ENCODE results near the gene CHAT.

The CHAT gene

DNA sequence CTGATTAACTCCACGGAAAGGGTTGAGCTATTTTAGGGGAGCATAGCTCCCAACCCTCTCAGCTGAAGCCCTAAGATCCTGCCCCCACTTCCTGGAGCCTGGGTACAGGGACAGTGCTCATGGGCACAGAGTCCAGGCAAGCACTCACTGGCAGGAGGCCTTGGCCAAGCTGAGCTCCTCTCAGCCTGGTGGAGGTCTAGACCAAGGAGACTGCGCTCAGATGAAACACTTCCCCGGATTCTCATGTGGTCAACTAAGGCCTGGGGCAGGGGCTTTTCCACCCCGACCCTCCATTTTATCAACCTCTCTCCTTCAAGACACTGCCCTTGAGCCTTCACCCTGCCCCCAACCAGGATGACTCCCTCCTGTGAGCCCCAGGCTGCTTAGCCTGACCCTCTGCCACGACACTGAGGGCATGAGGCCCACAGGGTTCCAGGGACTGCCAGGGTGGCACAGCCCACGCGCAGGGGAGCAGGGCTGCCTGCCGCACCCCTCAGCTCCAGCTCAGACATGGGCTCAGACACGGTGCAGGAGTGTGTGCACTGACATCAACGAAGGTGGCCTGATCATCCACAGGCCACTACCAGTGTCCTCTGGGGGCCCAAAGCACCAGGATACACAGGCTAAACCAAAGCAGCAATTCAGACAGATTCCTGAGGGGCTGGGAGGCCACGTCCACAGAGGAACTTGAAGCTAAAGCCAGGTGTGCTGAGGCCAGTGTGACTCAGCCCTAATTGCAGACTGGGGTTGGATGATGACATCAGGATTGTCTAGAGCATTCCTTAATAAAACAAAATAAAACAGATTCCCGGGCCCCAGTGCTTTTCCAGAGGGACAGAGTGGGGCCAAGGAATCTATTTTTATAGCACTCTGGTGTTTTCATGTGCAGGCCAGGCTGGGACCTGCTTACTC lies 18.8 kb downstream of the CHAT start:
- DNase-seq, result no peak

DNA sequence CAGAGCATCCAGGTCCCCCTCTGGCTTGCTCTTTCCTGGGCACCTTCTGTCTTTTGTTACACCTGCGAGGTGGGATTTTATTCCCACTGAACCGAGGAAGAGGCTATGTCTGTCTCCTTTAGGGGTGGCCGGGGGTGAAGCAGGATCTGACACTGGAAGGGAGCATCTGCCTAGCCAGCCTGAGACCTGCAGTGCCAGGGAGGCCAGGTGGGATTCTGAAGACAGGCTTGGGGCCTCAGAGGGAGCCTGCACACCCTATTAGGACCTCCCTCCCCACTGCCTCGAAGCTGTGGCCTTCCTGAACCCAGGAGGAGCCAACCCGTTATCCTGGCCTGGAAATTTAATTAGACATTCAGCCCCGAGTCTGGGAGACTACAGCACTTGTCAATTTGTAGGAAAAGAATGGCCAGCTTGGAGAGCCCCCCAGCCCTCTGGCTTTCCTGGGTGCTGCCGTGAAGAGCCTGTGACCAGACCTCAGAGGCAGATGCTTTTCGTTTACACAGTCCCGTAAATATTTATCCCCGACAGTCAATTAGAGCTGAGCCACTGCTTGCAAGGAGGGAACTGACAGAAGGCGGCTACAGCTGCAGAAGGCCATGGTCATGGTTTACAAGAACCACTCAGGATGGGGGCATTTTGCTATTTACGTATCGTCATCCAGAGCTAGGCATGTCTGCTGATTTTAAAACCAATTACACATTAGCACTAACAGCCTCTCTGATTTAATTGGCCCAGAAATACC lies 19.7 kb downstream of the CHAT start:
- no peak for DNase-seq

DNA sequence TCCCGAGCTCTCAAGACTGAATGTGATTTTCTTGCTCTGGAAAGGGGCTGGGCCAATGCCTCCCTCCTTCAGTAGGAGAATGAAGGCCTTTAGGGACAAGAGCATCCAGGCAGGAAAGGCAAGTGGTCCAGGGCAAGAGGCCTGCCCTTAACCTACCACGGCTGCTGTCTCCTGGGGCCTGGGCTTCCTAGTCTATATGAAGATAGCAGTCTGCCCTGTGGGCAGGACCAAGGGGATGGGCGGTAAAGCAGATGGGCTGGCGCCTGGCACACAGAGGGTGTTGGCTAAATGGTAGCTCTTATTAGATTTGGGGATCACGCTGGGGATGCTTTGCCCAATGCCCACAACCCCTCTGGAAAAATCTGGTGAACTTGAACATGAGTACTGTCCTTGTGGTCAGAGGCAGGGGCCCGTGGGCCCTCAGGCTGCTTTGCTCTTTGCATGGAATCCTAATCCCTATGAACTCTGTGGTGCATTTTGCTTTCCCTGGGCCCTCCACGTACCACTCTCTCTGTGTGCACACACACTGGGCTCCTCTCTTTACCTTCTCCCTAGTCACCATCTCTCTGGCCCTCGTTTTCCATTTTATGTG lies 20.3 kb downstream of the CHAT start:
- no peak for DNase-seq

- DNase-seq, result no peak
Observed at GRCh38 chr10:49642311-49642710, 28.5 kb downstream of the CHAT start.

DNA sequence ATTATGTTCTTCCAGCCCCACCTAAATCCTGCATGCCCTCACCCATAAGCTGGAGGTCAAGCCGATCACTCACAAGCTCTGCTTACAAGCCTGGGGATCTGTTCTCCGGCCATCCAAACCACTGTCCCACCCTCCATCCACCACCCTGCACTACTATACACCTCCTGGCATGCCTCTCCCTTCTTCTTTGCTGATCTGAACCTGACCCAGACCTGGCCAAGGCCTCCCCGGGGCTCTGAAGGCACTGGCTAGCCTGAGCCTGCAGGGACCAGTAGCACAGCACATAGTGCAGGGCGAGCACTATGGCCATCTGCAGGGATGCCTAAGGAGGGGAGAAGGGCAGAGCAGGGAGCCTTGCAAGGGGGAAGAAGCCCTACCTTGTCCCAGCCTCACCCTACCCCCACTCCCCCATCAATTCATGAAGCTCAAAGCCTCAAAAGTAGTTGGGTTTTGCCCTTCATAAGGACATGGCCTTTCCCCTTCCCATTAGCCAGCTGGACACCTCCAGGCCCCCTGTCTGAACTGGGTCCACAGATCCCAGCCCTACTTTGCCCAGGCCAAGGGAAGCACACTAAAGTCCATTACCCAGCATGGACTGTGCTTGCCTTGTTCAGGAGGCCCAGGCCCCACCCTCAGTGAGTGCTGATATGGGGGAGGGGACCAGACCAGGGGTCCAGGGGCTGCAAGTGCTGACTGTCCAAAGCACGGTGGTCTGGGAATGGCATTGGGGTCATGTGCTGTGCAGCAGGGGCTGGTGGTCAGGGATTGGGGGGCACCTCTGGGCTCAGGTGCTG lies 29.6 kb downstream of the CHAT start:
- no peak for DNase-seq

- no peak for DNase-seq
Observed at GRCh38 chr10:49644035-49644646, 30.3 kb downstream of the CHAT start.

DNA sequence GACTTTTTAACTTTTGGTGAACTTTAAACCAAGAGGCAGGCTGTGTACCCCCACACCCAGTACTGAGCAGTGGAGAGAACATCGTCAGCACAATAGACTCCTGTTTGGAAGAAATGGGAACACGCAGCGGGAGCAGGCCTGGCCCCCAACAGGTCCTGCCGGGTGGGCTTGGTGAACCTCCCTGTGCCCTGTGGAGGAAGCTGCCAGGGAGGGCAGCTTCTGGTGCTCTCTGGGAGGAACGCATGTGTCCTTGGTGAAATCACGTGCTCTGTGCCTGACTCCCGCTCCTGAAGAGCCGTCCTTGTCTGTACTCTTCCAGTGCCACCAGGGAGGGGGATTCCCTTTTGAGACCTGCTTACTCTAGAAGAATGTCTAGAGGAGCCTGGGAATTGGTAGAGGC lies 31.6 kb downstream of the CHAT start:
- no peak for DNase-seq

DNA sequence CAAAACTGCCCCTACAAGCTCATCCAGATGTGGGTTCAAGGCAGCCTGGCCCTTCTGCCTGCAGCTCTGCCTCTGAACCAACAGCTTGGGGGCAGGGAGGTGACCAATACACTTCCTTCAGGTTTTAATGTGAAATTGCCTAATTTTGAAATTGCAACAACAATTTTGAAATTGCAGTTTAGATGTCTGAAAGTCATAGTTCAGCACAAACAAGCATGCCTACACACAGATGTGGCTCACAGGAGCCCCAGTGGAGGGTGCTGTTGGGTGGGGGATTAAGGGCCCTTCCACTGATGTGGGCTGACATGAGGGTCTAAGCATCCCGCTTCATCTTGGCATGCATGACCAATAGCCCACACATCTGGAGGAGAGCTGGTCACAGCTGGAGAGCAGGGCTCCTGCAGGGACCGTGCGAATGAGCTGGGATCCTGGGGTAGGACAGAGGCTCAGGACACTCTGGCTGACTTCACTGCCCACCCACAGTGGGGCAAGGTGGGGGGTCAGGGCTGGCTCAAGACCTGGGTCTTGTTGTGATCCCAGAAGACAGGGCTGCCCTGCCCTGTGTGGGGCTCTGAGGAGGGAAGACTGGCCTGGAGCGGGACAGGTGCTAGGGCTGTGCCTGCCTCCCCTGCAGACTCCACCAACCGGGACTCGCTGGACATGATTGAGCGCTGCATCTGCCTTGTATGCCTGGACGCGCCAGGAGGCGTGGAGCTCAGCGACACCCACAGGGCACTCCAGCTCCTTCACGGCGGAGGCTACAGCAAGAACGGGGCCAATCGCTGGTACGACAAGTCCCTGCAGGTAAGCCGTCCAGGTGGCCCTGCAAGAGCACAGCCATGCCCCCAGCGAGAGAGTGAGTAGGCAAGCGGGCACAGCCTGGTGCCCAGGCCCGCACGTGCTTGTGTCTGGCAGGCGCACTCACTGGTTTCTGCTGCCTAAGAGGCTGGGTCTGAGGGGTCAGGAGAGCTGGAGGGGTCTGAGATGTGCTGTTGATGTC lies 32.3 kb downstream of the CHAT start:
- no peak for DNase-seq

DNA sequence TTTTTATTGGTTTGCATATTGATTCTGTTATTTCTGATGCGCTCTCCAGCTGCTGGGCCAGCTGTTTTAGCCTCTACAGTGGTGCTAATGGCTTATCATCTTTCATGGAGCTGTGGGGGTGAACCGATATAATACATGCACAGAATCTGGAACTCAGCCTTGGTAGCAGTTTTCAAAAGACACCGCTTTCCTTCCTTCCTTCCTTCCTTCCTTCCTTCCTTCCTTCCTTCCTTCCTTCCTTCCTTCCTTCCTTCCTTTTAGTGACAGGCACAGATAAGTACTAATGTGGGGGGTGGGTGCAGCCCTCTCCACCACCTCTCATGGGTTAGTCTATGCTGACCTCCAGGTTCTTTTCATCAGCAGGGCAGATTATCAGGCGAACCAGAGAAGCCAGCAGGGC lies 33.7 kb downstream of the CHAT start:
- no peak for DNase-seq

DNA sequence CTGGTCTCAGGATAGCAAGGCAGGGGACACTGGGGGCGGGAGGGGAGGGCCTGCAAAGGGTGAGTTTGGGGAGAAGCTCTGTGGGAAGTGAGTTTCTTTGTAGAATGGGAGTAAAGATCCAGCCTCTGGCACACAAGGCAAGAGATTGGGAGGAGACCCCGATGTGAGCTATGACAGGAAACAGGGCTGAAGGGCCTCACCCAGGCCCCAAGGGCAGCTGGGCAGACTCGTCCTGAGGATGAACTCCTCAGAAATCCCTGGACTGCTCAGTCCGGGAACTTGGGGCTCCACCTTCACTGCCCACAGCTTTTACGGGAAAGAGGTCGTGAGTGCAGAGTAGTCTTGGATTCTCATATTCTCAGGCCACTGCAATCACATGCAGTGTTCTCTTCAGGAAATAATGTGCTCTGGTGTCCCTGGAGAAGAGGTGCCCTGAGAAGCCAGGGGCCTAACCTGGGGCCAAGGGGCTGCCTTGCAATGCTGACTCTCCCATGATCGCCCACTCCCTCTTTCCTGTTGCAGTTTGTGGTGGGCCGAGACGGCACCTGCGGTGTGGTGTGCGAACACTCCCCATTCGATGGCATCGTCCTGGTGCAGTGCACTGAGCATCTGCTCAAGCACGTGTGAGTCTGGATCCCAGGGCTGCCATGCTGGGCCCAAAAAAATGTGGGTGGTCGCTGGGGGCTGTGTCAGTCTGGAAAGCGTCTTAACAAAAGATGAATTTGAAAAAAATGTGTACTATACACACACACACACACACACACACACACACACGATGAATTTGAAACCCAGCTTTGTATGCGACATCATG lies 34.4 kb downstream of the CHAT start:
- DNase-seq, result no peak

DNA sequence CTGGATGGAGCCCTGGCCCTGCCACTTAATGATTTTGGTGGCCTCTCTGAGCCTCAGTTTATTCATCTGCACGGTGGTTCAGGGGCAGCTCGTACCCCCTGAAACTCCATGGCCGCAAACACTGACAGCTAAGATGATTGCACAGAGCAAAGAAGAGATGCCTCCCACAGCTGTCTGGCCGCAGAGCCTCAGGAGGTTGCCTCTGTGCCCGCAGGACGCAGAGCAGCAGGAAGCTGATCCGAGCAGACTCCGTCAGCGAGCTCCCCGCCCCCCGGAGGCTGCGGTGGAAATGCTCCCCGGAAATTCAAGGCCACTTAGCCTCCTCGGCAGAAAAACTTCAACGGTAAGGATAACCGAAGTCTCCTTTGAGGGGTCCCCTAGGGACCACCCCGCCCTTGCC lies 35.5 kb downstream of the CHAT start:
- peak; percentile 18 for DNase-seq

DNA sequence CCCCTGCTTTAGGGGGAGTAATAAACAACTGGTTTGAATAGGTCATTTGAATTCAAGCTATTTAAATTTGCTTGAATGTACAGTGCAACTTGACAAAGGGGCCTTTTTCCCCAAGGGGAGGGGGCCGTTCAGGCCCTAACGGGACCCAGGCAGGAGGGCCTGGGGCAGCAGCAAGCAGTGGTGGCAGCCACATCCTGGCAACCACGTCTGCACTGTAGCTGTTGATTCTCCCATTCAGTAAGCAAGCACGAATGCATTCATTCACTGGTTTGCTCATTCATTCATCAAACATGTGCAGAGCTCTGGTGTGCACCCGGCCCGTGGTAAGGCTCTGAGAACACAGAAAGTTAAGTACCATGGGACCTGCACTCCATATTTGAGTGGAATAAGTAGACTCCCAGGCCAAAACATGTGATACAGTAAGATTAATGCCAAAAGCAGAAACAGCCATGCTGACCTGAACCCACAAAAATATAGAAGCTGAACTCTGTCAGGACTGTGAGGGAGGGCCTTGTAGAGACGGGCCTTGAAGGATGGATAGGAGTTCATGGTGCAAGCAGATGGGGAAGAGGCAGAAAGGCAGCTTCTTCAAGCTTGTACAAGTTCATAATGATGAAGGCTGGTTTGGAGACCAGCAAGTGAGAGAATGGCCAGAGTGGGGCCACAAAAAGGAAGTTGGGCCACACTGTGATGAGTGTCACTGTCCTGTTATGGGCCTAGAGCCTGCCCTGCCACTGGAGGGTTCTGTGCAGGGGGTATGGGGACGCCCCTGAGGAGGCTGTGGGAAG lies 36.3 kb downstream of the CHAT start:
- no peak for DNase-seq

DNA sequence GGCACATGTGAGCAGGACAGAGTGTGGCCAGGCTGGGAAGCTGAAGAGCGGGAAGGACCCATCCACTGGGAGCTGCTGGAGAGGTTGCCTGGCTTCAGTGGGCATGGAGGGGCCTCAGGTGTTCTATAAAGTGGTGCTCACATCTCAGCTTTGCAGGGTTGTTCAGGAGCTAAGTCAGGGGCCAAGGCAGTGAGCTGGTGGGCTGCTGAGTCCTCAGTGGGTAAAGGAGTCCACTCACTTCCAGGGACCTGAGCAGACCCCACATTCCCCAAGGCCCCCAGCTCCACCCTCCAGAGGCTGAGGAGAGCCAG lies 36.8 kb downstream of the CHAT start:
- no peak for DNase-seq

DNA sequence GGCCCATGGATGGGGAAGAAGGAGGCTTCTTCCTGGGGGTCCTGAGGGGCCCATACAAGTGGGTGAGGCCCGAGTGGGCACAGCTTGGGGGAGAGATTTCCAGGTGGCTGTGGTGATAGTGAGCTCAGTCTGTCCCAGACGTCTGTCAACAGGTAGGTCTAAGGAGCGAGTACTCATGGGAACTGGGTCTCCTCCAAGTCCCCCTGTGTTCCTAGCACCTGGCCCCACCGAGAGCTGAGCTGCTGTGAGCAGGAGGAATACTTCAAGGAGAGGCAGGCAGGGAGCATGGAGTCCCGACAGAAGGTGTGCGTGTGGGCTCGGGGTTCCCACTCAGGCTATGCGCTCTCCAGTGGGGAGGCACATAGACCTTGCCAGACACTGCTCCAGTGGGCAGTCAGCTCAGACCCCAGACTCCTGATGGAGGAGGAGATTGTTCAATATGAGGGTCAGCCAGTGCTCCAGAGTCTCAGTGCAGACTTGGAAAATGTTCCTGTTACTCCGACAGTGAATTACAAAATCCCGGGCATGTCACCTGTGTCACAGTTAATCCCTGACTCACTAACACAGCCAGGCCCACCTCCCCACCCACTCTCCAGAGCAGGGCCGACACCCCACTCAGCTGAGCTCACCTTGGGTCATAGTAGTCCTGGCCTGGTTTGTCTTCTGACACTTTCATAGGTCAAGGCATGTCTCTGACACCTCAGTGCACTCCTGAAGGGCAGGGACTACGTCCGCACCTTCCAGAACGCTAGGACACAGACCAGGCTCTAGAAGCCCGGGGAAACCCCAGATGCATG lies 37.4 kb downstream of the CHAT start:
- DNase-seq, result no peak

DNA sequence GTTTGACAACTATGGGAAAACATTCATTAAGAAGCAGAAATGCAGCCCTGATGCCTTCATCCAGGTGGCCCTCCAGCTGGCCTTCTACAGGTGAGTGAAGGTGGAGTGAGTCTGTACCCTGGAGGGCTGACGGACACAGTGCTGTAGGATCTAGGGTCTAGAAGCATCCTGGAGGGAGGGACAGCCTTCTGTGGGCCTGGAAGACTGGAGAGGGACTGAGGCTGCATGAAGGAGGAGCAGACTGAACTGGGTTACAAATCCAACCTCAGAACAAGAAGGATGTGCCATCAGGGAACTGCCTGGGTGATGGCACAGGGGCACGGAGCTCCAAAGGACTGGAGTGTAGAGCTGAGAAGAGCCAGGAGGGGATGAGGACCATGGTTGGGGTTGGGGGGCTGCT lies 38.1 kb downstream of the CHAT start:
- DNase-seq, result no peak

DNA sequence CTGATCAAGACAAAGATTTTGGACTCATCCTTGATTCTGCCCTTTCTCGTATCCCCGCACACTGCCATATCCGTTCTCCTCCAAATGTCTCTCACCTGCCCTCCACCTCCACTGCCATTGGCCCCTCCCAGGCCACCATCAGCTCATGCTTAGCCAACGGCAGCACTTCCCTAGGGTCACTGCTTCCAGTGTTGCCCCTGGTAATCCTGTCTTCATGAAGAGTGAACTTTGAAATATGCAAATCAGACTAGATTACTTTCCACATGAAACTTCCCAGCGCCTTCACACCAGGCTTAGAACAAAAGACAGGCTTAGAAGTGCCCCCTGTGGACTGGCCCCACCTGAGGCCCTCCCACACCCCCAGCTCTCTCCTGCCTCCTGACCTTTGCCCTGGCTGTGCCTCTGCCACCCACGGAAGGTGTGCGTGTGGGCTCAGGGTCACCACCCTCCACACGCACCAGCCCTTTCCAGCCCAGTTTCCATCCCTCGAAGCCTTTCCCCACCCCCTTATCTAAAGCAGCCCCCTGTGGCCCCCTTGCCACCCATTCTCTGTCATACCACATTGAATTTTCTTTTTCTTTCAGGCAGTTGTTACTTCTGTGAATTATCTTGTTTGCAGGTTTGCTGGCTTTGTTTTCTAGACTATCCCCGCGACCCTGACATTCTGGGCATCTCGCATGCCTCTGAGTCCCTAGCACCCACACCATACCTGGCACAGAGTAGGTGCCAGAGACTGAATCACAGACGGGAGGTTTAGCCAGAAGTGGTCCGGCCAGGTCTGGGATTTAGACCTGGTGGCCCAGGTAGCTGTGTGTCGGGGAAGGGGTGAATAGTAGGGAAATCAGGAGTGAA lies 38.8 kb downstream of the CHAT start:
- no peak for DNase-seq

DNA sequence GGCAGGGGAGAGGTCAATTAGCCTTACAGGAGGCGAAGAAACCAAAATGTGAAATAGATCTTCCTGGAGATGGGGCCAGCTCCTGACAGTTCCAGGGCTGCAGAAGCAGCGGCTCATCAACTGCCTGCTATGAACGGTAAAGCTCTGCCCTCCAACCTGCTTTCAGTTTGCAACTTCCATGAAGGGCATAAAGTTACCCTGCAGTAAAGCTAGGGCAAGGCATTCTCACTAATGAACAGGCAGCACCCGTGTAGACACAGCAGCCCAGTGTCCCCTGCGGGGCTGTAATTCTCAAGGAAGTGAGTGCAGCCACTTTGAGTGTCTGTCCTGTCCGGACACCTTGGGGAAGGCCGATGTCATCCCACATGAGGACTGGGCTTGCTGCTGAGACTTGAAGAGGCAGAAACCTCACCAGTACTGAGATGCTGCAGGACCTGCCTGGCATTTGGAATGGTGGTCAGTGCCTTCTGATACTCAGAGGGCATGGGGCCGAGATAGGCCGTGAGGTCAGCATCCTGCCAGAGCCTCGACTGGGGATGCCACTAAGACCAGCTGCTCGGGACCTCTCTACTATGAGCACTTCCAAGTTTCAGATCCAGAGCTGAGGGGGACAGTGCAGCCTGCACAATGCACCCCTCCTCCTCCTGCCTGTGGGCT lies 39.6 kb downstream of the CHAT start:
- no peak for DNase-seq

Data from RPMI8226 (cell line).